Tibial nerve (tissue), 3 donors: ENCODE measurements around the gene SLC10A7.

Source experiments
- POLR2A ChIP-seq, 2 donors: fragments of 450-650 bp; IDR thresholded peaks; one replicate each; pipeline ENCODE4 v1.6.1; 2017; ENCODE audit warnings: antibody characterized with exemption in 2 of 2, mild to moderate bottlenecking in 2 of 2, moderate library complexity in 2 of 2
- TF ChIP-seq, protein P1 (sequence below), 5 experiments: fragments of 200-600 bp in 3 of 5; fragments of 450-650 bp in 2 of 5; sonication (generic) in 3 of 5; IDR thresholded peaks; one replicate each; pipeline ENCODE4 v1.5.1; 2016 to 2019; ENCODE audit warnings: antibody characterized with exemption in 5 of 5, mild to moderate bottlenecking in 3 of 5, moderate library complexity in 2 of 5

DNA sequence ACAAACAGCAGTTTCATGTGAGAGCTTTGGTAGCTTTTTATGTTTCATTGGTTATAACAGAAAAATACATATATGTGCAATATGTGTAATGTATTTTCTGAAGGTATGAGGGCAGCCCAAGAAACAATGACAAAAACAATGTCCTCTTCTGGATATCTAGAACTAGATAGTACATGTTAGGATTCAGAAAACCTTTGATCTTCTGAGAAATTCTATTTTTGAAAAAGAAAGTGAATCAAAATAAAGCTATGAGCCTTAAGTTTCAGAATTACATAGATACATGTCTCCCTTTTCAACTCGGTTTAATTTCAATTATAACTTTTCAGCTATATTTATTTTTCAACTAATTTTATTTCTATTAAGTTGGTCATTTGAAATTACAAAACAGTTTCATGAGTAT lies 175.5 kb downstream of the SLC10A7 start:
- TF ChIP-seq, protein P1, sequence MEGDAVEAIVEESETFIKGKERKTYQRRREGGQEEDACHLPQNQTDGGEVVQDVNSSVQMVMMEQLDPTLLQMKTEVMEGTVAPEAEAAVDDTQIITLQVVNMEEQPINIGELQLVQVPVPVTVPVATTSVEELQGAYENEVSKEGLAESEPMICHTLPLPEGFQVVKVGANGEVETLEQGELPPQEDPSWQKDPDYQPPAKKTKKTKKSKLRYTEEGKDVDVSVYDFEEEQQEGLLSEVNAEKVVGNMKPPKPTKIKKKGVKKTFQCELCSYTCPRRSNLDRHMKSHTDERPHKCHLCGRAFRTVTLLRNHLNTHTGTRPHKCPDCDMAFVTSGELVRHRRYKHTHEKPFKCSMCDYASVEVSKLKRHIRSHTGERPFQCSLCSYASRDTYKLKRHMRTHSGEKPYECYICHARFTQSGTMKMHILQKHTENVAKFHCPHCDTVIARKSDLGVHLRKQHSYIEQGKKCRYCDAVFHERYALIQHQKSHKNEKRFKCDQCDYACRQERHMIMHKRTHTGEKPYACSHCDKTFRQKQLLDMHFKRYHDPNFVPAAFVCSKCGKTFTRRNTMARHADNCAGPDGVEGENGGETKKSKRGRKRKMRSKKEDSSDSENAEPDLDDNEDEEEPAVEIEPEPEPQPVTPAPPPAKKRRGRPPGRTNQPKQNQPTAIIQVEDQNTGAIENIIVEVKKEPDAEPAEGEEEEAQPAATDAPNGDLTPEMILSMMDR (IDR thresholded peaks at IDR 0.05): no peak
- TF ChIP-seq POLR2A (IDR thresholded peaks at IDR 0.05): no peak
